WI38 (cell line): ENCODE measurements around the gene HDAC4.
A peak's percentile ranks its signal among the peaks of the same experiment; 100 is the strongest.

Source experiments
- H3K4me3 ChIP-seq: 2 replicates; pipeline ENCODE4 v1.5.1; 2011; ENCODE audit warnings: low read depth, mild to moderate bottlenecking, control low read depth, low read length
- TF ChIP-seq, protein P1 (sequence below): IDR thresholded peaks from 2 replicates; pipeline ENCODE4 v1.5.1; 2012; ENCODE audit warnings: low read depth, mild to moderate bottlenecking, control low read depth, low read length

HDAC4 gene

DNA sequence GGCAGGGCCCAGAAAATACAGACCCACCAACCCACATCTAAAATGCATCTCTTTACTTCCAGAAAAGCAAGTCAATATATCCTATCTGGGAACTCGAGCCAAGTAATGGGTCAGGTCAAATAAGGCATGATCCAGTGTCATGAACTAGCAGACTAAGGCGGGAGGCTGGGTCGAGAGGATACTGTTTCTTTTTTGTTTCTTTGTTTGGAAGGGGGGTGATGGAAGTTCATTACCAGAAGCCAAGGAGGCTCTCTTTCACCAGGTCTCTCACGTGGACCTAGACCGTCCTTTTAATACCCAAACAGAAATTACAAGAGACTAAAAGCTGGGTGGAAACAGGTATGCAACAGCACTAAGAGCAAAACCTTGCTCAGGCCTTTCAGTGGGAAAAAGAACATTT lies 108.3 kb downstream of the HDAC4 start:
- TF ChIP-seq, protein P1, sequence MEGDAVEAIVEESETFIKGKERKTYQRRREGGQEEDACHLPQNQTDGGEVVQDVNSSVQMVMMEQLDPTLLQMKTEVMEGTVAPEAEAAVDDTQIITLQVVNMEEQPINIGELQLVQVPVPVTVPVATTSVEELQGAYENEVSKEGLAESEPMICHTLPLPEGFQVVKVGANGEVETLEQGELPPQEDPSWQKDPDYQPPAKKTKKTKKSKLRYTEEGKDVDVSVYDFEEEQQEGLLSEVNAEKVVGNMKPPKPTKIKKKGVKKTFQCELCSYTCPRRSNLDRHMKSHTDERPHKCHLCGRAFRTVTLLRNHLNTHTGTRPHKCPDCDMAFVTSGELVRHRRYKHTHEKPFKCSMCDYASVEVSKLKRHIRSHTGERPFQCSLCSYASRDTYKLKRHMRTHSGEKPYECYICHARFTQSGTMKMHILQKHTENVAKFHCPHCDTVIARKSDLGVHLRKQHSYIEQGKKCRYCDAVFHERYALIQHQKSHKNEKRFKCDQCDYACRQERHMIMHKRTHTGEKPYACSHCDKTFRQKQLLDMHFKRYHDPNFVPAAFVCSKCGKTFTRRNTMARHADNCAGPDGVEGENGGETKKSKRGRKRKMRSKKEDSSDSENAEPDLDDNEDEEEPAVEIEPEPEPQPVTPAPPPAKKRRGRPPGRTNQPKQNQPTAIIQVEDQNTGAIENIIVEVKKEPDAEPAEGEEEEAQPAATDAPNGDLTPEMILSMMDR = no peak
- no peak overlapping the region for H3K4me3 ChIP-seq

DNA sequence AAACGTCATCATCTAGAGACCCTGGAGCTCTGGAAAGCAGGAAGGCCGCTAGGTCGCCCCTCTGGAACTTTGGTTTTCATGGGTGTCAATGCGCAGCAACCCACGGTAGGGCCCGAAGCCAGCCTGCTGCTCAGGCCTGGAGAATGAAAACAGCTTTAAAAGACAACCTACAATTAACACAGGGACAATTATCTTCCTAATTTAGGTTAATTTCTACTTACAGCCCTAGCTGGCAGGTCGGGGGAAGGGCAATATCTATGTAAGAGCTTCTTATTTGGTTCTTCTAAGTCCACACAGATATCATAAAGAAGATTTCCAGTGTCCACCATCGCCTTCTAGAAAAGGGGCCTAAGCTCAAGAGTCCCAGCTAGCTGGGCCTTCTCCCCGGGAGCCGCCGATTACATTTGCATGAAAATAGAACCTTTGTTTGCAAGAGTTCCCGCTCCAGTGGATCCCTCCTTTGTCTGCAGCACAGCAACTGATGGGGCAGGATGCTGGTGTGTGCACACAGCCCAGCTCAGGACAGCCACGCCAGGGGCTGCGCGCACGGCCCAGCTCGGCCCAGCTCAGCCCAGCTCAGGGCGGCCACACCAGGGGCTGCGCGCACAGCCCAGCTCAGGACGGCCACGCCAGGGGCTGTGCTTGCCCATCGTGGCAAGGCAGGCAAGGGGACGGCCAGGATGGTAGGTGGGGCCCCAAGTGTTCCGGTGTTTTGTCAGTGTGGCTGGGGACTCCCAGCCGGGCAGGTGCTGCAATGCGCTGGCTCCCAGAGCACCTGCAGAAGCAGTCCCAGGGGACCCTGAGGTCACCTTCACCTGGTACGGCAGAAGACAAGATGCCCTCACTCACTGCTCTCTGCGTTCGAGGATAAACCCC lies 109.1 kb downstream of the HDAC4 start:
- TF ChIP-seq, protein P1 = no peak
- H3K4me3 ChIP-seq = no peak overlapping the region

DNA sequence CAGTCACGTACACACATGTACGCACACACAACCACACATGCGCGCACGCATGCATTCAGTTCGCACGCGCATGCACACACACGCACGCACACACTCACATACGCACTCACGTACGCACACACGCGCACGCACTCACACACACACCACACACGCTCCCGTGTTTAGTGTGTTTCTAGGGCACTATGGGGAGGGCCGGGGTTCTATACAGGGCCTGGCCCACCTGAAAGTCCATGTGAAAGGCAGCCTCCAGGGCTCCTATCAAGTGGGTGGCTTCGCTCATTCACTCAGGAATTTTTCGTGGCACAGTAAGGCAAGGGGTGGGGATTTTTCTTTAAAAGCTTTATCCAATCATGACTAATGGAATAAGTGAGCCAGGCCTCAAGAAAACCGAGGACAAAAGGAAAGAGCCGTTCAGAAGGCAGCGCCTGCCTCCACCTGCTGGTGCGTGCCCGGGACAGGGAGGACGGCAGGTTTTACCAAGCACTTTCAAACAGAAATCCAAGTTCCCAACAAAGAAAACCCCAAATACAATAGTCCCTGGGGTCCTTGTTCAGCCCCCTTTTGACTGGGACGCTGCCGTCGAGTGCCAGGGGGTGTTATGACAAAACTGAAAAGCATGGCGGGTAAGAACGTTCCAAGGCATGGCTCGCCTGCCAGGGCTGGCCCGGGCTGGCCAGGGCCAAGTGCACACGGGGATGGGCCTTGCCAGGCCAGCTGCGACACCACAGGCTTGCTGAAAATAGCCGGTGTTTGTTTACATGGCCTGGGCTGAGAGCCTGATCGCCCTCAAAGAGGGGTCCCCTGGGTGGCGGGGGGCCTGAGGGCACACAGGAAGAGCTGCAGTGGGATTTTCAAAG lies 110.0 kb downstream of the HDAC4 start:
- TF ChIP-seq, protein P1 = no peak

DNA sequence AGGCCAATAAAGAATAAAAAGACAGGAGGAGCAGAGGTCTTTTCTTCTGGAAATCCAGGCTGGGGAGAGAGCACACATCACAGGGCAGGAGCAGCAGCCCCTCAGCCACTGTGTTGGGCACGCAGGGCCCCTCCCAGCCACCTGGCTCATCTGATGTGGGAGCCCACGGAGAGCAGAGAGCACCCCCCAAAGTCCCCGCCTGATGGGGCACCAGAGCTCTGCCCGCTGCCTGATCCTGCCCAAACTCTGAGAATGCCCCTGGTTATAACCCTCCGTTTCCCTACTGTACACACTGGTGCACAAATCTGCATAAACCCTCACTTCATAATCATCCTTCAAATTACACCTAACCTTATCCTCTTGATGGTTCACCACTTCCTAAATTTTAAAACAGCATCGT lies 111.3 kb downstream of the HDAC4 start:
- TF ChIP-seq, protein P1 = no peak
- no peak overlapping the region for H3K4me3 ChIP-seq

More for the DNA sequence above, 110.0 kb downstream of the HDAC4 start:
- no peak overlapping the region for H3K4me3 ChIP-seq

DNA sequence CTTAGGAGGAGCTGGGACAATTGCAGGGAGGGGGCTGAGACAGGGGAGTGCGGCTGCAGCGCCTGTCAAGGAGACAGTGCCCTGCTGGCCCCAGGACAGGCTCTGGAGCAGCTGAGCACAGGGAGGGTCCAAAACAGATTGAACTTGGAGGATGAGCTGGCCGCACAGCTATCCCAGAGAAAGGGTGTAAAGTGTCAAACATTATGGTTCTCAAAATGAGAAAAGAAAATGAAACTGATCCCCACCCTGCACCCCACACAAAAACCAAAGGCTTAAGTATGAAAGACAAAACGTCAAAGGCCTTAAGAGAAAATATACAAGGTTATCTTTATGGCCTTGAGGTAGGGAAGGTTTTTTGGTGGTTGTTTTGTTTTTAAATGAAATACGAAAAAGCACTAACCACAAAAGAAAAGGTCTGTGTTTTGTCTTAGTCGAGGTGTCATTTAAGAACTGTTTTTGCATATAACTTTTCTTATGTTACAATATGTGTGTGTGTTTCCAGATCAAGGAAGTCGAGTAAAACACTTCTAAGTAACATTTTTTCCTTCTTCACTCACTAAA lies 111.8 kb downstream of the HDAC4 start:
- no peak overlapping the region; the same call in 1 of the 2 replicates for H3K4me3 ChIP-seq
- TF ChIP-seq, protein P1 = no peak

DNA sequence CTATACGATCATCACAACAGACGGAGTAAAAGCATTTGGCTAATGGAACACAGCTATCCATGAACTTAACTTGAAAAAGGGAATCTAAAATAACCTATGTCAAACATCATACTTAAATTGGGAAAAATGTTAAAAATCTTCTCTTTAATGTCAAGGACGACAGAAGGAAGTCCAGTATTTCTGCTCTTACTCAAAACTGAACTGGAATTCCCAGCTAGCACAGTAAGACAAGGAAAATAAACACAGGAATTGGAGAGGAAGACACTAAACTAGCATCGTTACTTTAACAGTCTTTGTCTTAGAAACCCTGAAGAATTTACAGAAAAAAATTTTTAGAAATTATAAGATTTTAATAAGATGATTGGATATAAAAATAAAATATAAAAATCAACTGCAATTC lies 112.6 kb downstream of the HDAC4 start:
- peak overlapping the region; percentile 43 for H3K4me3 ChIP-seq
- TF ChIP-seq, protein P1 = no peak

DNA sequence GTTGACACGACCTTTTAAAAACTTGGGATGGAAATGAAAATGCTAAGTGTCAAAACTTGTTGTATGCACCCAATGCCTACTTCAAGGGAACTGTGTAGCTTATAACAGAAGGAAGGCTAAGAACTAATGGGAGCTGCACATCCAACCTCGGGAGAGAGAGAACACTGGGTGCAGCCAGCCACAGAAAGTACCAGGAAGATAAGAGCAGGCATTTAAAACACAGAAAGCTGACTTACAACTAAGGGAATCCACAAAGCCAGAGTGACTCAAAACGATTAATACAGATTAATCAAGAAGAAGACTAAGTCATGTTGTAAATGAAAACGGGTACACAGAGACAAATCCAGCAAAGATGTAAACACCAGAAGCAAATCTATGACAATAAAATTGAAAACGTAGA lies 113.4 kb downstream of the HDAC4 start:
- no peak overlapping the region; the same call in 1 of the 2 replicates for H3K4me3 ChIP-seq
- TF ChIP-seq, protein P1 = no peak
